Hepatocyte (in vitro differentiated cells): ENCODE measurements around the gene KIAA0930.

Source experiments
- CTCF ChIP-seq: fragments of 200-600 bp; sonication (generic); IDR thresholded peaks from 2 replicates; pipeline ENCODE4 v1.5.1; 2016; ENCODE audit warnings: antibody characterized with exemption, mild to moderate bottlenecking; ENCODE audit not compliant: poor library complexity
- EZH2 ChIP-seq: fragments of 200-600 bp; sonication (generic); IDR thresholded peaks from 2 replicates; pipeline ENCODE4 v1.6.1; 2016; ENCODE audit warnings: antibody characterized with exemption, mild to moderate bottlenecking, borderline replicate concordance
- EZH2phosphoT487 ChIP-seq: fragments of 200-600 bp; sonication (generic); IDR thresholded peaks from one replicate; pipeline ENCODE4 v1.6.1; 2018; ENCODE audit warnings: antibody characterized with exemption, mild to moderate bottlenecking, low read depth, moderate library complexity; ENCODE audit not compliant: unreplicated experiment, severe bottlenecking

GRCh38 chr22:45206233-45206632, 34.5 kb downstream of the KIAA0930 start:
- TF ChIP-seq CTCF = no peak
- no peak for TF ChIP-seq EZH2
- TF ChIP-seq EZH2phosphoT487 = no peak
